Stimulated activated CD8-positive, alpha-beta memory T cell treated with anti-CD3 and anti-CD28 coated beads, Interleukin-2, amount 100 ng/mL, for 1 hour (primary cell): ENCODE data around the gene NOL9.
"Not testable (repeated sequence)": the region's sequence is repeated elsewhere in the genome, so short reads cannot be mapped to it uniquely, and the experiment has no call there.

ENCODE experiments used
- DNase-seq, 2 donors: peaks; one replicate each; pipeline ENCODE4 v3.0.0-alpha.2; 2020; ENCODE audit warnings: low read depth in 2 of 2

NOL9 gene

DNA sequence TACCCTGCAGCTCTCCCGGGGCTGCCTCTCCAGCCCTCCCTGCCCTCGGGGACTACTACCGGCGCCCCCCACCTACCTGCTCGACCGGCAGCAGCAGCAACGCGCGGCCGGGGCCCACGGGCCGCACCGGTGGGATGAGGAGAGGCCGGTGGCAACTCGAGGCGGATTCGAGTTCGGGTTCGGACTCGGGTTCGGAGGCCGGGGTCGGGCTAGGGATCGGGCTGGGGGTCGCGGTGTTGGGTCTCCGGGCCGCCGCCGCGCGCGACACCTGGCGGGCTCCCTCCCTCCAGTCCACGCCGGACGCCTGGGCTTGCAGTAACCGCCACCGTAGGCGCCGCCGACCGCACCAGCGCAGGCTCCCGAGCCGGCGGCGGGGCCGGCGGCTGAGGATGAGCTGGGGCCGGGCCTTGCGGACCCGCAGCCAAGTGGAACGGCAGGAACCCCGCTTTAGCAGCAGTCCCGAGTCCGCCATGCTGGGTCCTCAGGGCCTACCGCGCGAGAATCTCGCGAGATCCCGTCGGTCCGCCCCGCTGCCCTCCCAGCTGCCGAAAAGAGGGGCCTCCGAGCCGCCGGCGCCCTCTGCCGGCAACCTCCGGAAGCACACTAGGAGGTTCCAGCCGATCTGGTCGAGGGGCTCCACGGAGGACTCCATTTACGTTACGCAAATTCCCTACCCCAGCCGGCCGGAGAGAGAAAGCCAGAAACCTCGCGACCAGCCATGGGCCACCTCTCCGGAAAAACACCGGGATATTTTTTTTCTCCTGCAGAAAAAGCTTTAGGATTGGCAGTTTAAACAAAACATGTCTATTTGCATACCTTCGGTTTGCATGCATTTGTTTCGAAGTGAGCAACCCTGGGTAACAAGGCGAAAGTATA lies at the start of gene NOL9:
NOL9 (minus strand) TSS at position 483 of the 876 bp plus-strand sequence; CDS start at position 472, 11 bp downstream.
- DNase-seq, result peak; percentile 87 to 91

DNA sequence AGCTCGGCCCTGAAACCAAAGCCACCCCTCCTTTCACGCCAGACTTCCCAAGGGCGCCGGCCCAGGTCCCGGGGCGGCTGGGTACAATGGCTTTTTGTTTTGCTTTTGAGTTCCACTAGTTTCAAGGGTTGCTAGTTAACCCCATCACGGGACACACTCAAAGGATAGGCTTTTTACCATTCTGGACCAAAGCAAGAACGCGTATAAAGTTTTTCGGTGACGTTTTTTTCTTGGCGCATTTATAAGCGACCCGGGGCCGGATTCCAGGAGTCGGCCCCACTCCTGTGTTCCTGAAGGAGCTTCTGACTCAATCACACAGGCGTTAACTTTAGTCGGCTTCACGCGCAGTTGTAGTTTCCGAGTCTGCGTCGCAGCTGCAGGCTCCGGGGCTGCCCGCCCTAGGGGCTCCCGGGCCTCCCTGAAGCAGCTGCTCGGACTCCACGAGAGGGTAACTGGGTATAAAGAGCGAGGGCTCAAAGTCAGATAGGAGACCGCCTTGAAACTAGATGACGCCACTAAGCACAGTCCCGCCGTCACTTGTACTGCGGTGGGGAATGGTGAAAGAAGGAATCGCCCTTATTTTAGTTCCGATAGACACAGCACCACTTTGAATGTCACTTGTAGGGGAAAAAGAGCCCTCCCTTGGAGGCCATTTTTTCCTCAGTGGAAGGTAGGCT lies 49.1 kb upstream of the NOL9 start:
- DNase-seq, result no peak

DNA sequence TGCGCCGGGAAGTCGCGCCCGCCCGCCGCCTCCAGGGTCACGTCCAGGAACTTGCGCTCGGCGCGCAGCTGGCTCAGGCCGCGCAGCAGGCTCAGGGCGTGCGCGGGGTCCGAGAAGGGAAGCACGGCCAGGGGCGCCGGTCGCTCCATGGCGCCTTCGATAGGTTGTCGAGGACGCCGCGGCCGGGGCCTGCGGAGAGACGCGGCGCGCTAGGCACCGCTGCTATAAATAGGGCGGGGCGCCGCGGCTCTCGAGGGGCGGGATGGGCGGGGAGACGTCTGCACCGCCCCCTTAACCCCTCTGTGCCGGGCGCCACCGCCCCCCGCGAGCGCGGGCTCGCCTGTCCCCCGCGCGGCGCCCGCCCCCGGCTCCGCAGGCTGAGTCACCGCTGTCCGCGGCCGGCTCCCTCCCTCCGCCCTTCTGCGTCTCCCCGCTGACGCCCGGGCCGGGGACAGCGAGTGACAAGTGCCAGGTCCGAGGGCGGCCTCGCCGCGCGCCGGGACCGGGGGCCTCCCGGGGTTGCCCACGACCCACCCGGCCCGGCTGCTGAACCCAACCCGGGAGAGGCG lies 48.4 kb upstream of the NOL9 start, which contains the start of gene KLHL21:
KLHL21 (minus strand) TSS at position 201 of the 569 bp plus-strand sequence; CDS start at position 149, 52 bp downstream.
- DNase-seq, result peak; percentile 77 to 85

DNA sequence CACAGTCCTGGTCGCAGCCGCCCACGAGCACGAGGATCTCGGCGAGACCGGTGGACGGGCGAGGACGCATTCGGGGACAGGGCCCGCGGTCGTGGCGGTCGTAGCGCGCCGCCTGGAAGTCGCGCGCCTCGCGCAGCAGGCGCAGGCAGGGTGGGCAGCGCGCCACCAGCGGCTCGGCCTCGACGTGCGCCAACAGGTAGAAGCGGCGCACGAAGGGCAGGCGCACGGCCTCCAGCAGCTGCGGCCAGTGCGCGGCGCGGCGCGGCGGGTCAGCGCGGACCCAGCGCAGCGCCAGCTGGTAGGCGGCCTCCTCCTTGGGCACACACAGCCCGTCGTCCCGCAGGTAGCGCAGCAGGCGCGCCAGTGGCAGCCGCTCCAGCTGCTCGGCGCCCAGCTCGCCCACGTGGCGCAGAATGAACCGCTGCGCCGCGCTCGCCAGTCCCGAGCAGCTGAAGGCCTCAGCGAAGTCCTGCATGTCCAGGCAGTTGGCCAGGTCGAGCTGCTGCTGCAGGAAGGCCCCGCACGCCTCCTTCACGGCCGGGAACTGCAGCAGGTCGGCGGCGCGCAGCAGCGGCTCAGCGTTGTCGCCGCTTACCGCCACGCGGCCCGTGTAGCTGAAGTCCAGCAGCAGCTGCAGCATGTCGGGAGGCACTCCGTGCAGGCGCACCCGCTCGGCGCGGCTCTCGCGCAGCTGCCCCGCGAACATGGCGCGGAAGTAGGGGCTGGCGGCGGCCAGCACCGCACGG lies 47.8 kb upstream of the NOL9 start:
- DNase-seq, result no peak

DNA sequence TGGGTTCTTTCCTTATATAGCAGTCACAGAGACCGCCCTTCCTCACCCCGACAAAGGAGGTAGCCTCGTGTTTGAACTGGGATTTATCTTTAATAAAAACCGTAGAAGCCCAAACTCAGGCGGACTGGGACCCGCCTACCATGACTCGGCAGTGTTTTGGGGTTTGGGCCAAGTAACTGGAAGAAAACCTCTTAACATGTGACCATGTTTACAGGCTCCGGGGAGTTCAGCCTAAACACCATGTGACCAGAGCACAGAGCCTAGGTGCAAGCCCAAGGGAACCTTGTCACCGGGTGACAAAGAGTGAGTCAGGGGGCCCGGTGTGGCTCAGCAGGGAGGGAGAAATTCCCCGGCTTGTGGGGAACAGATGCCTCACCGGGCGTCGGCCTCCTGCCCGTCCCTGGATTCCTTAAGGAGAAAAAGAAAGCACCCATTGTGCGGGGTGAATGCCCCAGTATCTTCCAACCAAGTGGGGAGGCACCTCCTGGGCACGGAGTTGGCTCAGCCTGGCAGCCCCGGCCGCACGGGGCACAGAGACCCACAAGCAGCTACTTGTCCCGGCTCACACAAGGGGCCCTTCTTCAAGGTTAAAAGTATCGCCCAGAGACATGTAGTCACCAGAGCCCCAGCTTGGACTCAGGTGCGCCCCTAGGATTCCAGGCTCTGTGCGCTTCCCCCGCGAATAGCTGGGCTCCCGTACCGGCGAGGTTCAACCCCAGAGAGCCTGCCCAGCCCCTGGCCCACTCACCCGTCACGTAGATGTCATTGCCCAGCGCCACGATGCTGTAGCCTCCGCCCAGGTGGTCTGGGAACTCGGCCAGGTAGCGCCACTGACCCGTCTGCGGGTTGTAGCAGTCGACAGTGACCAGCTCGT lies 47.0 kb upstream of the NOL9 start:
- peak in 1 of 2 donors; percentile 54 for DNase-seq

DNA sequence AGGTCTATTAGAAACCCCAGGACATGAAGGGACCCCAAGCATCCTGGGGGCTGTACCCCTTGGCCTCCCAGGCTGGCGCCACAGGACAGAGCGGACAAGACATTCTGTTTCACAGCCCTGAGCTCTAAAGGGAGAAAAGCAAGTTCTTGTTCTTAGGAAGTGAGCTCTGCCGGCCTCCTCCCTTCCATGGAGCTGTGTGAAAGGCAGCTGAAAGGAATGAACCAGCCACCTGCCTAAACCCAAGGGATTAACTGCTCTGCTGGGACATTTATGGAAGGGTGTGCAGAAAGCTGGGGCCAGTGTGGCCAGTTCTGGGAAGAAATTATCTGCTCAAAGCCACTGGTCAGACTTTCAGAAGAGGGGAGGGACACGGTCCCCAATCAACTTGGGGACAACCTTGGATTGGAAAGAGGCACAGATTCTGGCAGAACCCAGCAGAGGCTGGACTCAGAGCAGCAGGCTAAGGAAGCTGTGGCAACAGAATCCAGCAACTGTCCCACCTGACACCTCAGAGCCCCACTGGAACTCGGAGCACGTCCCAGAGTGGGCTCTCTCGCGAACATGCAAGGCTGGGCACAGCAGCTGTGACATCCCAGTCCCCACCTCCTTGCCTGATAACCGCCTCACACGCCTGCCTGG lies 46.2 kb upstream of the NOL9 start:
- no peak for DNase-seq

DNA sequence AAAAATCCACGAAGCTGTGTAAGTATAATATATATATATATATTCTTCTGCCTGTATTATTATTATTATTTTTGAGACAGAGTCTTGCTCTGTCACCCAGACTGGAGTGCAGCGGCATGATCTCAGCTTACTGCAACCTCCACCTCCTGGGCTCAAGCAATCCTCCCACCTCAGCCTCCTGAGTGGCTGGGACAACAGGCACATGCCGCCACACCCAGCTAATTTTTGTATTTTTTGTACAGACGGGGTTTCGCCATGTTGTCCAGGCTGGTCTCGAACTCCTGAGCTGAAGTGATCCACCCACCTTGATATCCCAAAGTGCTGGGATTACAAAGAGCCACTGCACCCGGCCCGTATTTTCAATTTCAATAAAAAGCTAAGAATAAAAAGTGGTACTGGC lies 45.7 kb upstream of the NOL9 start:
- DNase-seq, result not testable (repeated sequence)

DNA sequence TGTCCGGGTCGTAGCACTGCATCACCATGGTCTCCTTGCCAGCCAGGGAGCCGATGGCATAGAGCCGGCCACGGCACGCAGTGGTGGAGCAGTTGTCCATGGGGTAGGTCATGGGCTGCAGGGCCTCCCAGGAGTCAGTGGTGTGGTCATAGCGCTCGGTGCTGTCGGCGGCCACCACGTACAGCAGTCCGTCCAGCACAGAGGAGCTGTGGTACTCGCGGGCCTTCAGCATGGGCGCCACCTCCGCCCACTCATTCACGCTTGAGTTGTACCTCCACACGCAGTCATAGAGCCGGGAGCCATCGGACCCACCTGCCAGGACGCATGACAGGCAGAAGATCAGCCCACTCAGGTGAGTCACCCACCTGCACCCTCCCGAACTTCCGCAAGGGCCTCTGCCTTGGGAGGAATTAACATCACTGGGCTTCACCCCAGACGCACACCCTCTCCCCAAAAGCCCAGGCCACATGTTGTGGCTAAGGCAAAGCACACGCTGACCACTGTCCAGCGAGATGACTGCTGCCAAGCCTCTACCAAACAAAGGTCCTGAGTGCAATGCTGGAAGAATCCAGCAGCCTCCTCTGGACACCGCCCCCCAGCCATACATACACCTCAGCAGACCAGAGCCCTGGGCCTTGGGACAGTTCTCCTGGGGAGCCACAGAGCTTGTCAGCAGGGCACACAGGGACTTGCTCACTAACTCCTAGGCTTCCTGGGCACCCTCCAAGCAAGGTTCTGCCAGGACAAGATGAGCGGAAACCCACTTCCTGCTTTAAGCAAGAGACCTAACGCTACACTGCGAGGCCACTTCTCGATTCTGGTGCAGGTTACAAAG lies 45.0 kb upstream of the NOL9 start:
- no peak for DNase-seq

DNA sequence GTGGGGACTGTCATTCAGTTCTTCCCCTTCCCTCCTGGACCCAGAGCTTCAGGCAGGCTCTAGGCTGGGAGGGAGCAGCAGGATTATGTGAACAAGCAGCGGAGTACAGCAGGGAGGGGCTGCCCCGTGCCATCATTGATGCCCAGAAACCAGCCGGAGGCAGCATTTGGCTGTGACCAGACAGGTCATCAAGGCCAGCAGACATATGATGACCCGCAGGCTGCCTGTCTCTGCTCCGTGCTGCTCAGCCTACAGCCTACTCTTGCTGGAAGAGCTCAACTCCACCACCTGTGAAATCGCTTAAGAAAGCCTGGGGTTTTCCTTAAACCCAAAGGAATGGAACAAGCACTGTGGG lies 43.4 kb upstream of the NOL9 start:
- DNase-seq, result no peak

DNA sequence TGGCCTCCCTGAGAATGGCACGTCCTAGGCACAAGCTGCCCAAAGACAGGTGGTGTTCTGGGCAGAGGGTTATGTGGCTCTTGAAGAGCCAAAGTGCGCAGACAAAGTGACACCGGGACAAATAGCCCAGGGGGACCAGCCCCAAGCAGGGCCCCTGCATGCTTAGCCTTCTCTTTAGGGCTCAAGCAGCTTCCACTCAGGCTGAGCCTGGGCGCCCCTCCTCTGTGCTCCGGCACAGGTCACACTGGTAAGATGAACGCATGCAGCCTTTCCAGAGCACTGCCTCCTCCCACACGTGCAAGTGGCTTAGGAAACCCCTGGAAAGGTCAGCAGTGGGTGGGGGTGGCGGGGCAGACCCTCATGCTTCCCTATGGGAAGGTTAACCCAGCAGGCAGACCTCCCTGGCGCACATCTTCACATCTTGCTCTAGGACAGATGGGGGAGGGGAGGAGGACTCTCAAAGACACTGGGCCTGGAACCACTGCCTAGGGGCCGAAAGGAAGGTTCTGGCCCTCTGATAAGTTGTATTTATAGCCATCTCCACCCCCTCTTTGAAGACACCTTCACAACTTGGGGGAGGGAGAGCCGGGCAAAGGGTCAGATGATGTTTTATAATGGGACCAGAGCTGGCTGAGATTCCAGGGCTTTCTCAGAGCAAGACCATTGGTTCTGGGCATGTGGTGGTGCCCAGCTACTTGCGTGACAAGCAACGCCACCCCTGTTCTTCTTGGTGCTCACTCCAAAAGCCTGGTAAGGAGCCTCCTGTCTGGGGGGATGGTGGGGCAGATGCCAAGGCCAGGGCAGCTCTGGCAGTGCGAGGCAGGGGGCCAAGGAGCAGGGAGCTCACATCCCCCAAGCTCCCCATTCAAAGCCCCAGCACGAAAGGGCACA lies 42.8 kb upstream of the NOL9 start:
- no peak for DNase-seq

DNA sequence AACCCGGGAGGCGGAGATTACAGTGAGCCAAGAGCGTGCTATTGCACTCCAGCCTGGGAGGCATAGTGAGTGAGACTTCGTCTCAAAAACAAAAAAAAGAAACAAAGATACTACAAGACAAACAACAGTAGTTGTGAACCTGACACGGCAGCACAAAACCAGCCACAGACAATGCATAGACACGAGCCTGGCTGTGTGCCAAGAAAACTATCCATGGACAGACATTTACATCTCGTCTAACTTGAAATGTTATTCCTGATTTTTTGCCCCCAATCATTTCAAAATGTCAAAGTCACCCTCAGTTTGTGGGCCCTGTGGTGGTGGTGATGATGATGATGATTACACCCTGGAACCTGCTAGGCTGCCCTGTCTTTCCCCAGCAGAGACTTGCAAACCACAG lies 42.0 kb upstream of the NOL9 start:
- DNase-seq, result no peak

DNA sequence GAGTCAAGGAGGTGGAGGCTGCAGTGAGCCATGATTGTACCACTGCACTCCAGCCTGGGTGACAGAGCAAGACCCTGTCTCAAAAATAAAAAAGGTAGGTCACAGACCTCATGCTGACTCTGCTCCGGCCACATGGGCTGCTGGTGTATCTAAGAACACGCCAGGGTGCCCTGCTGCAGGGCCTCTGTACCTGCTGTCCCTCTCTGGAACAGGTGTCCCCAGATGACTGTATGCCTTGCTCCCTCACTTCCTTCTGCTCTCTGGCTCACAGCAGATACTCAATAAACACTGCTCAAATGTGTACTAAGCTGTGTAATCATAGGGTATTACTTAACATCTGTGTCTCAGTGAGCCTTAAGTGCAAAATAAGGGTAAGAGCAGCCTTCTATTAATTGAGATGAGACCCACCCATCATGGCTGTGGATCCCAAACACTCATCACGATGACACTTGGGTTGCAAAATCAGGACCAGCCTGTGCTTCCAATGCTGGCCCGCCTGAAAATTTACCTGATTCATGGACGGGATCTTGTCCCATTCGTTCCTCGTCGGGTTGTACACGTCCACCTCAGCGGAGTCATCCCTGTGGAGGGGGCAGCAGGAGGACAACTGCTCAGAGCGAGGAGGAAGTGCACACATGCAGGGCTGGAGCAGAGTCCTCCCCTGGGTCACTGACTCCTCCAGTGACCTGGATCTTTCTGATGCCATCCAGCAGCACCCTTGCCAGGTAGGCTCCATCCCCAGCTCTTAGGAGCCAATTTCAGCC lies 40.8 kb upstream of the NOL9 start:
- DNase-seq, result no peak

DNA sequence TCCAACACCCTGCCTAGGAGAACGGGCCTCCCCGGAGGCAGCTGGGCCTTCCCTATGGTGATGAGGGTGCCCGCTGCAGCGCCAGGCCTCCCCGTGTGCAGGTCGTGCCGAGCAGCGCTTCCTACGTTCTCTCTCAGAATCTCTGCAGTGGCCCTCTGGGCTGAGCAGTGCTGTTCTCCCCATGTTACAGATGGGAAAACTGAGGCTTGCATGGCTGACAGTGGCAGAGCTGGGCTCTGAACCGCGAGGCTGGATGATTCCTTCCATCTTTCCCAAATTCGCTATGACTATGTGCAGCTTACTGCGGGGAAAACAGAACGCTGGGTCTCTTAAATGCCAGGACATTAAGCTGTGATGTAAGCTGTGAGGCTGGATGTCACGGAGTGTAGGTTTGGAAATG lies 39.5 kb upstream of the NOL9 start:
- no peak for DNase-seq

DNA sequence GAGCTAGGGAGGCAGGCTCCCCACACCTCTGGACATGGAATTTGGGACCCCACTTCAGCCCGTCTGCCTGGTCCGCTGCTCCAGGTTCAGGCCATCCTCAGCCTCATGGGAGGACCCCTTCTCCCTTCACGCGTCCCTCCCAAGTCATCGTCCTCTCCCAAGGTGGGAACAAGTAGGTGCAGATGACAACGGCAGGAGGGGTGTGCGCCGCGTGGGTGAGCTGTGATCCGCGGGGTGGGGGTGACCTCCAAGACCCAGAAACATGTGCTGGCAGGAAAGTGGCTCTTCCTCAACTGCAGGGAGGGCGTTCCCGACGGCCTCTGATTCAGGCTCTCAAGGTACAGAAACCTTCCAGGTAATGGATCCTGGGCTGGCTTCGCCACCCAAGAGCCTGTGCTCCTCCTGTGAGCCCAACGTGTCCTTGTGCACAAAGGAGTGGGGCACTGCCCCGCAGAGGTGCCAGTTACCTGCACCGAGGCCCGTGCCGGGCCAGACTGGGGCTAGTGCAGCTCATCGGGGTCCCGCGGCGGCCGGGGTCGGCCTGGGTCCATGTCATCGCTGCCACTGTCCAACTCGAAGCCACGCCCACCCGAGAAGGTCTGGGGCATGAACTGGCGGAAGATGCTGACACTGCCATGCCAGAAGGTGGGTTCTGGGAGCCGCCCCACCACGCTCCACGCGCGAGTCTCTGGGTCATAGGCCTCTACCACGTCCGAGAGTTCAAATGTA lies 38.7 kb upstream of the NOL9 start:
- no peak for DNase-seq

DNA sequence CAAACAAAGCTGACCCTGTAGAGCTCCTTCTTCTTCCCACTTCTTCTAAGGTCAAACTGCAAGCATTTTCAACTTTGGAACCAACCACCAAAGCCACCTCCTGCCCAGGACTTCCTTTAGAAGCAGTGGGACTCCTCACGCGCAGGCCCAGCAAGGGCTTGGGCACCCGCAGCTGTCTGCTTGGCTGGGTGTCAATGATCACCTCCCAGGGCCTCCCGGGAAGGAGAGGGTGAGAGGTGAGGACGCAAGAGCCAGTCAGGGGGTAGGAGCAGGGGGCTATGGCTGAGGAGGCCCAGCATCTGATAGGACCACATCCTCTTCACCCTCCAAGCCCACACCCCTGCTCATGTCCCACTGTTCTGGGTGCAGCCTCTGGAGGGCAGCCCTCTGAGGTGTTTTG lies 38.1 kb upstream of the NOL9 start:
- DNase-seq, result no peak

DNA sequence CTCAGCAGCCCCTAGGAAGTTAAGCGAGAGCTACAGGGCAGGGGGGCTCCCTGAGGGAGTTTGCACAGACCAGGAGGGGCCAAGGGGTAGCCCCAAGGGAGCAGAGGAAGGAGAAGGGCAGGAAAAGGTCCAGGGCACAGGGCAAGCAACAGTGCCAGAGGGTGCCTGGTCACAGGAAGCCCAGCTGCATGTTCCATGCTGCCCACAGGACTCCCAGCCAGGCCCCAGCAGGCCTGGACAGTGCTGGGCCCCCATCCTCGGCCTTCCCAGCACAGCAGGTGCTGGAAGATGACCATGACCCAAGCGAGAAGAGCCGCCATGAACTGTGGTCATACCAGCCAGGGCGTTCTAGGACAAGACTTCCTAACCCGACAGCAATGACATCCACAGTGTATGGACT lies 37.3 kb upstream of the NOL9 start:
- no peak for DNase-seq

DNA sequence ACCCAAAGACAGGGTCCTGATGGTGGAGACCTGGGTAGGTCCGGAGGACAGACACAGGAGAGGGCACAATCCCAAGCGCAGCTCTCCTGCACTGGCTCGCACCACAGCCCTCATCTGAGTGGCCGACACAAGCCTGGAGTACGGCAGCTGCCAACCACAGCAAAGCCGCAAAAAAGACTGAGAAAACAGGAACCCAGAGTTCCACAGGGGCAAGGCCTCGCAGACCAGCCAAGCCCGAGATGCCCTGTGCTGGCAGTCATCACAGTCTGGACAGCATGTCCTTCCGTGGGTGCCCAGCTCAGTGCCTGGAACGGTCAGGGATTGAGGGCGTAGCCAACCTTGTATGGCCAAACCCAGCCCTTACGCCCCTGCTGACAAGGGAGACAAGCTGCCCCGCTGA lies 36.9 kb upstream of the NOL9 start:
- DNase-seq, result no peak
